ENCODE results near the gene TIMELESS. TPM values are rescaled to one million over a fixed set of nuclear protein-coding genes. Genes with fewer than 3 reads are reported as not detected.
A peak's percentile ranks its signal among the peaks of the same experiment; 100 is the strongest.
"Not testable (repeated sequence)": the region's sequence is repeated elsewhere in the genome, so short reads cannot be mapped to it uniquely, and the experiment has no call there.

Gene TIMELESS
- total RNA-seq, 6 experiments from 2014 or later: 8.0 to 10.8 (median 9.1) TPM

DNA sequence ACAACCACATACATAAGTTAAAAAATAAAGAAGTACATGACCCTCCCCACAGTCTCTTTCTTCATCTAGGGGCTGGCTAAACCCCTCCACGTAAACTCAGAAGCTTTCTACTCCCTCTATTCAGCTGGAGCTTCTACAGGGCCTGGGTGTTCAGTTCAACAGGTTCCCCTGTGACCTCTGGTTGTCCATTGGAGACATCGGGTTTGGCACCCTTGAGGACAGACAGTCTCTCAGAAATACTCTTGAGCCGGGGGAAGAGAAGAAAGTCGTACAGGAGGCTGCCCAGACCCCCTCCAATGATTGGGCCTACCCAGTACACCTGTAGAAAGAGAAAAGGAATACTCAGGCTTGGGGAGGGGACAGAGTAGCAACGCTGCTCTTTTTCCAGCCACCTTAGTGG, 1.9 kb upstream of the TIMELESS start:
- Histone ChIP-seq H3K4me3 (no peak overlapping the region), H3K27me3 (no peaks in the 10 kb centered on the region), H3K36me3 (no peaks in the 10 kb centered on the region), H3K27ac (no peak overlapping the region), H3K9me3 (no peaks in the 10 kb centered on the region), H3K4me1 (no peaks in the 10 kb centered on the region)
- TF ChIP-seq, protein P1, sequence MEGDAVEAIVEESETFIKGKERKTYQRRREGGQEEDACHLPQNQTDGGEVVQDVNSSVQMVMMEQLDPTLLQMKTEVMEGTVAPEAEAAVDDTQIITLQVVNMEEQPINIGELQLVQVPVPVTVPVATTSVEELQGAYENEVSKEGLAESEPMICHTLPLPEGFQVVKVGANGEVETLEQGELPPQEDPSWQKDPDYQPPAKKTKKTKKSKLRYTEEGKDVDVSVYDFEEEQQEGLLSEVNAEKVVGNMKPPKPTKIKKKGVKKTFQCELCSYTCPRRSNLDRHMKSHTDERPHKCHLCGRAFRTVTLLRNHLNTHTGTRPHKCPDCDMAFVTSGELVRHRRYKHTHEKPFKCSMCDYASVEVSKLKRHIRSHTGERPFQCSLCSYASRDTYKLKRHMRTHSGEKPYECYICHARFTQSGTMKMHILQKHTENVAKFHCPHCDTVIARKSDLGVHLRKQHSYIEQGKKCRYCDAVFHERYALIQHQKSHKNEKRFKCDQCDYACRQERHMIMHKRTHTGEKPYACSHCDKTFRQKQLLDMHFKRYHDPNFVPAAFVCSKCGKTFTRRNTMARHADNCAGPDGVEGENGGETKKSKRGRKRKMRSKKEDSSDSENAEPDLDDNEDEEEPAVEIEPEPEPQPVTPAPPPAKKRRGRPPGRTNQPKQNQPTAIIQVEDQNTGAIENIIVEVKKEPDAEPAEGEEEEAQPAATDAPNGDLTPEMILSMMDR (IDR thresholded peaks at IDR 0.05): no peak
- intact Hi-C loops (cut with DNase I): loop anchor here (10.0 kb wide), 1 partner anchor 96 kb away; no protein-coding TSS in a partner anchor
- DNase-seq: no peak
- 89% methylated on average over 5 of the region's 5 CpGs for WGBS (ENCODE audit: insufficient coverage, low coverage, low lambda C conversion rate, missing lambda C conversion rate)
- no peak for ATAC-seq

DNA sequence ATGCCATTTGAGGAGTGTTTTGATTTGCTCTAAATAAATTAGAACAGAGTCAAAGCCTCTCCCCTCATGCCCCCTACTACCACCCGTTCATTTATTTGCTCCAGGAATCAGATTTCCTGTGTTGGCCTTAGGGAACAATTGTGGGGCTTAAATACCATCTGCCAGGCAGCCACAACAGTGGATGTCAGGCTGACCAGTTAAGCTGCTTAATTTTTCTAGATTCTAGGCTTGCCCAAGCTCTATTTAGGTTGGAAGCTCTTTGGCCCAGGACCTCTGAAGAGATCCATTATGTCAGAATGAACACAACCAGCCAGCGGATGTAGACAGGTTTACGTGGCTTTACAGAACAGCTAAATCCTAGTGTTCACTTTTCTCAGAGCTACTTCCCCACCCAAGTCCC, 1.0 kb upstream of the TIMELESS start:
- Histone ChIP-seq H3K4me1 (no peaks in the 10 kb centered on the region), H3K9me3 (no peaks in the 10 kb centered on the region), H3K27me3 (no peaks in the 10 kb centered on the region), H3K36me3 (no peaks in the 10 kb centered on the region), H3K27ac (no peak overlapping the region), H3K4me3 (no peak overlapping the region)
- WGBS (ENCODE audit: insufficient coverage, low coverage, low lambda C conversion rate, missing lambda C conversion rate): 96% methylated on average over 3 of the region's 3 CpGs
- no peak for TF ChIP-seq POLR2A (IDR thresholded peaks at IDR 0.05)
- TF ChIP-seq, protein P1 (IDR thresholded peaks at IDR 0.05): no peak
- intact Hi-C loops (cut with DNase I): loop anchor here (10.0 kb wide), 1 partner anchor 95 kb away; no protein-coding TSS in a partner anchor
- DNase-seq (no peak), ATAC-seq (no peak)

DNA sequence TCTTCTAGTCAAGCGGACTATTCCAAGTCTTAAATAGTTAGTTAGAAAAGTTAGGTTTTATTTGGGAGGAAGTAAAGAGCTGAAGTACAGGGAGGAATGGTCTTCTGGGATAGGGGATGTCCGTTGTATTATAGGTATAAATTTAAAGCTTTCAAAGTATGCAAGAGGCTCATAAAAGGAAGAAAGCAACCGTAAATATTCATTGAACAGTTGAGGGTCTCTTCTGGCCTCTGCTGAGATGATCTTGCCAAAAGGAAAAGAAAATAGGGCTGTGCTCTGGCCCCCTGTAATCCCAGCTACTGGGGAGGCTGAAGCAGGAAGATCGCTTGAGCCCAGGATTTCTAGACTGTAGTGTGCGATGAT, 377 bp upstream of the TIMELESS start:
- Histone ChIP-seq H3K27me3 (no peaks in the 10 kb centered on the region), H3K36me3 (no peaks in the 10 kb centered on the region), H3K27ac (peak overlapping the region; percentile 56 to 83 (median 71)), H3K4me3 (peak overlapping the region; percentile 66 to 92 (median 77)), H3K4me1 (no peaks in the 10 kb centered on the region), H3K9me3 (no peaks in the 10 kb centered on the region)
- TF ChIP-seq, protein P1 (IDR thresholded peaks at IDR 0.05): no peak
- TF ChIP-seq POLR2A (IDR thresholded peaks at IDR 0.05): no peak
- DNase-seq: no peak
- intact Hi-C loops (cut with DNase I): no loop called here
- 37% methylated on average over 5 of the region's 5 CpGs for WGBS (ENCODE audit: insufficient coverage, low coverage, low lambda C conversion rate, missing lambda C conversion rate)
- no peak for ATAC-seq

DNA sequence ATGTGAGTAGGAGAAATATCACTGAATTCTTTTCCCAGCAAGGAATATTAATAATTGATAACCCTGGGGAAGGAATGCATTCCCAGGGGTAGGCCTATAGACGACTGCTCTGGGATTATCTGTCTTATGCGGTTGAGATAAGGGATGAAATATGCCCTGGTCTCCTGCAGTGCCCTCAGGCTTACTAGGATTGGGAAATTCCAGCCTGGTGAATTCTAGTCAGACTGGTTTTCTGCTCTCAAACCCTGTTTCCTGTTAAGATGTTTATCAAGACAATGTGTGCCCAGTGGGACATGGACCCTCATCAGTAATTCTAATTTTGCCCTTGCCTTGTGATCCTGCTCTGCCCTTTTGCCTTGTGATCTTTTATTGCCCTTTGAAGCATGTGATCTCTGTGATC, 6.0 kb downstream of the TIMELESS start:
- H3K4me1 ChIP-seq; H3K4me3 ChIP-seq; ATAC-seq; H3K36me3 ChIP-seq; intact Hi-C loops (cut with DNase I); H3K27ac ChIP-seq; H3K27me3 ChIP-seq; H3K9me3 ChIP-seq; DNase-seq: not testable (repeated sequence)
- WGBS (ENCODE audit: insufficient coverage, low coverage, low lambda C conversion rate, missing lambda C conversion rate): 80% methylated on average over 1 of the region's 2 CpGs

DNA sequence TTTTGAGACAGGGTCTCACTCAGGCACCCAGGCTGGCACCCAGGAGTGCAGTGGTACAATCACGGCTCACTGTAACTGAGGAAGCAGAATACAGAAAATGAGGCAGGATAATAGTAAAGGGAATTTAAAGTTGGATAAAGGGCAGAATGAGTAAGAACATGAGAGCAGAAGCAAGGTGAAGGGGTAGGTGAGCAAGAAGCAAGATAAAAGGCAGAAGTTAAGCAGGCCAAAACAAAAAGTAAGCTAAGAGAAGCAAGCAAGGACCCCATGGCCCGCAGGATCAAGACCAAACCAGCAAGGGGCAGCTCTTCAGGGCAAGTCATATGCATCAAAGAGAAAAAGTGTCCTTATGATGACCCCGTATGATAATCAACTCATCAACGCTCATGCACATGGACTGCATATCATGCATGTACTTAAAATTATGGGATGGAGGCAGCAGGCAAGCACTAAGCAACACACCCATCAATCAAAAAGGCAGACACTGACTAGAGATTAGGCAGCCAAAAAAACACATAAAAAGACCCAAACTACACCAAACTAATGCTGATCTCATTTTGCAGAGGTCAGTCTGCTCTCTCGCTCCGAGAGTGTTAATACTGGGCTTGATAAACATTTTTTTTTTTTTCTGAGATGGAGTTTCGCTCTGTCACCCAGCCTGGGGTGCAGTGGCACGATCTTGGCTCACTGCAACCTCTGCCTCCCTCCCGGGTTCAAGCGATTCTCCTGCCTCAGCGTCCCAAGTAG, 11.6 kb downstream of the TIMELESS start:
- H3K4me1 ChIP-seq: no peaks in the 10 kb centered on the region
- no peak for ATAC-seq
- no peaks in the 10 kb centered on the region for H3K9me3 ChIP-seq
- H3K36me3 ChIP-seq: peaks cover 0 to 2% (median 0%) of the 10 kb centered on the region in 4 donors
- TF ChIP-seq, protein P1 (IDR thresholded peaks at IDR 0.05): no peak
- no peak for TF ChIP-seq POLR2A (IDR thresholded peaks at IDR 0.05)
- DNase-seq: no peak
- H3K27me3 ChIP-seq: no peaks in the 10 kb centered on the region
- intact Hi-C loops (cut with DNase I): no loop called here
- 81% methylated on average over 10 of the region's 11 CpGs for WGBS (ENCODE audit: insufficient coverage, low coverage, low lambda C conversion rate, missing lambda C conversion rate)
- H3K27ac ChIP-seq: no peak overlapping the region
- no peak overlapping the region for H3K4me3 ChIP-seq

Measured in right lobe of liver (tissue), 6 donors.